Left renal cortex interstitium (tissue), 4 donors: ENCODE results near the gene FAM210A. TPM values are rescaled to one million over a fixed set of nuclear protein-coding genes. Genes with fewer than 3 reads are reported as not detected.
"Not testable (repeated sequence)": the region's sequence is repeated elsewhere in the genome, so short reads cannot be mapped to it uniquely, and the experiment has no call there.

Source experiments
- DNase-seq, 4 donors: peaks; one replicate each; pipeline ENCODE4 v3.0.0-alpha.2; 2013; ENCODE audit warnings: low read depth in 4 of 4, low spot score in 2 of 4, missing footprints in 1 of 4
- polyA plus RNA-seq, 4 donors: library from polyadenylated mRNA; unstranded; fragments of 120-200 nt; gene quantifications; one replicate each; pipeline ENCODE4 v1.2.1, GENCODE V29; 2013; ENCODE audit not compliant: insufficient read length in 4 of 4

FAM210A gene, protein sequence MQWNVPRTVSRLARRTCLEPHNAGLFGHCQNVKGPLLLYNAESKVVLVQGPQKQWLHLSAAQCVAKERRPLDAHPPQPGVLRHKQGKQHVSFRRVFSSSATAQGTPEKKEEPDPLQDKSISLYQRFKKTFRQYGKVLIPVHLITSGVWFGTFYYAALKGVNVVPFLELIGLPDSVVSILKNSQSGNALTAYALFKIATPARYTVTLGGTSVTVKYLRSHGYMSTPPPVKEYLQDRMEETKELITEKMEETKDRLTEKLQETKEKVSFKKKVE
- 10 to 100 TPM; 17.3 to 21.9 (median 17.9) TPM for polyA plus RNA-seq

DNA sequence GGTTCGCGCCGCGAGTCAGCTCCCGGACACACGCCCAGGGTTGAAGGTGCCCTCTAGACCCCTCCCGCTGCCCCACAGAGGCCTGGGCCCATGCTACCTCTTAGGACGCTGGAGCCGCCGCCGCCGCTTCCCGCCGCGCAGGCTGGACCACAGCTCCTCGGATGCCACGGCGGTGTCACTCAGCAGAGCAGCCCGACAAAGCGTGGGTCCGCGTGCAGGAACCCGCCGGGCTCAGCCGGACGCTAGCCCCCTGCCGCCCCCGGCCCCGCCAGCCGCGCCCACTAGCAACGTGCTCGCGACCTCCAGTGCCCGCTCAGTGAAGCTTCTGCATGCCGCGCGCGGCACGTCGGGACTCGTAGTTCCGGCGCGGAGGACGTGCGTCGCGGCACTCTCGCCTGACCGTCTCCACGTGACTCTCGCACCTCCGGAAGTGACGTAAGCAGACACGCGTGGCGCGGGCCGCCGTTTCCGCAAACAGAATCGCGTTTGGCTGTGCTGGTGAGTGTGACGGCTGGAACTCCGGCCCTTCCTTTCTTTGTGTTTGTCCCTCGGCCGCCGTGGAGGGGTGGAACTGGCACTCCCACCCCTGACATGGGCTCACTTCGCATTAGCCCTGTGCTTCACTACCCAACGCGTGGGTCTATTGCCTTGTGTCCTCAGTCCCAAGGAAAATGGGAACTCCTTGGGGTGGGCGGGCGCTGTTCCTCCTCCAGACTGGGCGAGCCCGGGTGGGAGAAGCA, at the start of gene FAM210A, which contains the start of gene RNMT:
TSS of gene FAM210A (minus strand) at position 327 of the 740 bp plus-strand sequence. CDS start 44,481 bp downstream, outside the sequence.
TSS of gene RNMT (plus strand) at position 442 of the 740 bp plus-strand sequence. CDS start 4,845 bp downstream, outside the sequence.
- peak; percentile 87 to 96 (median 90) for DNase-seq

DNA sequence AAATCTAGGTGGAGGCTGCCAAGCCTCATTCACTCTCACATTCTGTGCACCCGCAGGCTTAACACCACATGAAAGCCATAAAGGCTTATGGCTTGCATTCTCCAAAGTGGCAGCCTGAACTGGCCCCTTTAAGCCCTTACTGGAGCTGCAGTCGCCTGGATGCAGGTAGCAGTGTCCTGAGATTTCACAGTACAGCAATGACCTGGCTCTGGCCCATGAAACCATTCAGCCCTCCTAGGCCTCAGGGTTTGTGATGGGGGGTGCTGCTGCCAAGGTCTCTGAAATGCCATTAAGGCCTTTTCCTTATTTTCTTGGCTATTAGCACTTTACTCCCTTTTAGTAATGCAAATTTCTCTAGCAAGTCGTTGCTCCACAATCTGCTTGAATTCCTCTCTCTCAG, 48.7 kb upstream of the FAM210A start:
- no peak for DNase-seq

DNA sequence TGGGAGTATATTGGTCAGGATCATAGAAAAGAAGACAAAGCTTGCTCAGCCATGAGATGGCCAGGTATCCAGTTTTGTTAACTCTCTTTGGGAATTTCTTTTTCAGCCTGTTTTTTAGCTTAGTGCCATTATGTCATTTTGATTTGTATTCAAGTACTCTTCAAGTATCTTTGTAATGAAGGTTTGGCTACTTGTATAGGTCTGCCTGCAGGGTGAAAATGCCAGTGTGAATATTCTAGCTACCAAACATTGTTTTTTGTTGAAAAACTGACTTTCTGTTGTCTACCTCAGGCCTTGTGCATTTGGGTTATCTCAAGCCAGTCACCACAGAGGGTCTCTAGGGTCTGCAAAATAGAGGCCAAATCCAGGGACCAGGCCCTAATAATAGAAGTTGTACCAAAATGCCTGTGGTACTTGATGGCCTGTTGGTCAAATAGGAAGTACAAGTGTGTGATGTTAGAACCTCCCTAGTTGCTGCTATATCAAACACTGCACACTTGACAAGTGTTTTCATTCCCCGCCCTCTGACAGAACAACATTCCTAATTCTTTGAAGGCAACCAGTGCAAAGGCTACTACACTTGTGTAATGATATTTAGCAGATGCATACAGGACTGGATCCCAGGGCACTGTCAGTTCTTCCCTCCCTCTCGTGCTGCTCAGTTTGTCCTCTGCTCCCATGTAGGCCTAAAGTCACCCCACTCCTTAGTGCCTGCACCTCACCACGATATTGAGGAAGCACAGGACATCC, 36.5 kb upstream of the FAM210A start:
- no peak for DNase-seq

DNA sequence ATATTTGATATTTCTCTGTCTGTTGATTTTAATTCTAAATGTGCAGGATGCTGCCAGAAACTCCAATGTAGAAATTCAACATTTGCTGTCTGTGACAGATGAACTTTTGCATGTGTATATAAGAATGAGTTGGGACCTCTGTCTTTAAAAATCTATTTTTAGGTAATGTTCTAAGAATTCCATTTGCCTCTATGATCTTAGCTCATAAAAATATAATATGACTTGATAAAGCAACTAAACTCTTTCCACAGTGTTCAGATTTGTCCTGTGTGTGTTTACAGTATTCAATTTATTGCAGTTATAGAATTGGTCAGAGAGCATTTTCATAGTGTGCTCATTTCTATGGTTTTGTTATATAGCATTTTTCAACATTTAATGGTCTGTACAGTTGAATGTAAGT, 33.7 kb upstream of the FAM210A start:
- no peak for DNase-seq

DNA sequence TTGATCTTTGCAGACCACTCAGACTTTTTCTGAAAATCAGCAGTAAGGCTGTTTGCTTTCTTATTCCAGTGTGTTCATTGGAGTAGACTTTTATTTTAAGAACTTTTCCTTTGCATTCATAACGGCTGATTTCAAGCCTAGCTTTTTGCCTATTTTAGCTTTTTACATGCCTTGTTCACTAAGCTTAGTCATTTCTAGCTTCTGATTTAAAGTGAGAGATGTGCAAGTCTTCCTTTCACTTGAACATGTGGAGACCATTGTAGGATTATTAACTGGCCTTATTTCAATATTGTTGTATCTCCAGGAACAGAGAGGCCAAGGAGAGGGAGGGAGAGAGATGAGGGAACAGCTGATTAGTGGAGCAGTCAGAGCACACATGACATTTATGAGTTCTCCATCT, 32.3 kb upstream of the FAM210A start:
- no peak for DNase-seq

DNA sequence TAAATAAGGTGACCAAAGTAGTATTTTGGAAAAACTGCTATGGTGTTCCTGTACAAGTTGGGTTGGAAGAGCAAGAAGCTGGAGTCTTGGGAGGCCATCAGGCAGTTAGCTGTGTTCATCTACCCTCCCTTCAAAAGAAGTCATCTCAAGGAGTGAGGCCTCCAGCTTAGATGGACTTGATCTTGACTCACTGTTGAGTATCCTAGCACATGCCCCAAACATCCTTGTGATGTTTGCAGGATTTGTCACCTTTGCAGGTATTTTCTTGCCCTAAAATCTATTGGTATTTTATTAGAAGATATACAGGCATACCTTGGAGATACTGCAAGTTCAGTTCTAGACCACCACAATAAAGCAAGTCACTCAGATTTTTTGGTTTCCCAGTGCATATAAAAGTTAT, 30.3 kb upstream of the FAM210A start:
- no peak for DNase-seq

DNA sequence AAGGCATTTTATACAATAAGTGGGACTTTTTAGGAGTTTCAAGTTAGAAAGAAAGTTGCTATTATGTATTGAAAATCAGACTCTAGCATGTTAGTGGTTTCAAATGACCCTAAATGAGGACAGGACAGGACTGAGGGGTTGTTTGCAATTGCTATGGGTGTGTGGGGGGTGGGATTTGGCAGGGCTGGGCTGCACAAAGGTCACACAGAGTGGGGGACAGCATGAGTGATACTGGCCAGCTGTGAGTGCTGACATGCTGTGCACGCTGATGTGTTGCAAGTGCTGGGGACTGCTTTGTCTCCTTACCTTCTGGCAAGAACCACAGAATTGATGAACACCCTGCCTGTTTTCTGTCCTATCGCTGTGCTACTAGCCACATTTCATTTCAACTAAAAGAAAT, 29.9 kb upstream of the FAM210A start:
- DNase-seq: no peak

DNA sequence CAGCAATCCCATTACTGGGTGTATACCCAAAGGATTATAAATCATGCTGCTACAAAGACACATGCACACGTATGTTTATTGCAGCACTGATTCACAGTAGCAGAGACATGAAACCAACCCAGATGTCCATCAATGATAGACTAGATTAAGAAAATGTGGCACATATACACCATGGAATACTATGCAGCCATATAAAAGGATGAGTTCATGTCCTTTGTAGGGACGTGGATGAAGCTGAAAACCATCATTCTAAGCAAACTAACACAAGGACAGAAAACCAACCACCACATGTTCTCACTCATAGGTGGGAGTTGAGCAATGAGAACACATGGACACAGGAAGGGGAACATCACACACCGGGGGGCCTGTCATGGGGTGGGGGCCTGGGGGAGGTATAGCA, 25.2 kb upstream of the FAM210A start:
- not testable (repeated sequence) for DNase-seq

DNA sequence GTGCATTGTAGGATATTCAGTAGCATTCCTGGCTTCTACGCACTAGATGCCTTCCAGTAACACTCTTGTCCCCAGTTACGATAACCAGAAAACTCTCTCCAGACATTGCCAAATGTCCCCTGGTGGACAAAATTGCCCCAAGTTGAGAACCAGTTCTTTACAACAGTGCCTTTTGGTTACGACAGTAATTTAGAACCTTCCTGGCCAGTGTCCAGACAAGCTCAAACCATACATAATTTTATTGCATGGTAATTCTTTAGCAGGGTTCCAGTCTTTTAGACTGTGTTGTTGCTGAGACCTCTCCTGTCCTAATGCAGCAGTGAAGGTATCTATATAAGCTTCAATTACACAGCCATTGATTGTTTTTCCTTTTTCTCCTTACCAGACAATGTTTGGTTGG, 20.3 kb upstream of the FAM210A start:
- DNase-seq: no peak

DNA sequence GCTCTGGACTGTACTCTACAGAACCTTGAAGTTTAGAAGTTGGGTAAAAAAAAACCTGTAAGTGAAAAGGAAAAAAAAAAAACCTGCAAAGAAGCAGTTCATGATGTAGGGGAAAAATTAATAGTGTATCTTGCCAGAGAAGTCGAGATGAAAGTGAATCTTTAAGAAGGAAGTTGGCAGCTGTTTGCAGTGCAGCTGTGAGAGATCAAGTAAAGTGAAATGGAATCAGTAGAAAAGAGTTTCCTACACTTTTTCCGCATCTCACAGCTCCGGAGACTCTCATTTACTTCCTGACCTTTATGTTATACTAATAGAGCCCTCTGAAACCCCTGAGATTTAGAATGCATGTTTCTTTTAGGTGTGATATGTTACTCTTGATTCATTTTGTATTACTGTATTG, 19.3 kb upstream of the FAM210A start:
- DNase-seq: peak in 1 of 4 donors; percentile 10

DNA sequence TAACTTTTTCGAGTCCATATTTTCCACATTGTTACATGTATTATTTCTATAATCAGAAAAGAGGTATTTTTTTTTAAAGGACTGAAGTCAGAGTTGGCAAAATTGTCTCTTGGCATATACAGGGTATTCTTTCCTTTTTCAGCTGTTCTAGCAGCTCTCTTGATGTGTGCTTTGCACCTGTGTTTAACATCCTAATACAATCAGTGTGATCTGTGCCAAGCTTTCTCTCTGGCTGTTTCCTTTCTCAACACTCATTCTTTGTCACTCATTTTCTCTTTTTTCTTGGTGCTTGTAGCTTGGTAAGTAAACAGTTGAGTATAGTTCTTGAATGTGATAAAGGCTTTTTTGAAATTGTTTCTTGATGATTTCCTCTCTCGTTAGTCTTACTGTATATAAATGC, 9.3 kb upstream of the FAM210A start:
- no peak for DNase-seq

DNA sequence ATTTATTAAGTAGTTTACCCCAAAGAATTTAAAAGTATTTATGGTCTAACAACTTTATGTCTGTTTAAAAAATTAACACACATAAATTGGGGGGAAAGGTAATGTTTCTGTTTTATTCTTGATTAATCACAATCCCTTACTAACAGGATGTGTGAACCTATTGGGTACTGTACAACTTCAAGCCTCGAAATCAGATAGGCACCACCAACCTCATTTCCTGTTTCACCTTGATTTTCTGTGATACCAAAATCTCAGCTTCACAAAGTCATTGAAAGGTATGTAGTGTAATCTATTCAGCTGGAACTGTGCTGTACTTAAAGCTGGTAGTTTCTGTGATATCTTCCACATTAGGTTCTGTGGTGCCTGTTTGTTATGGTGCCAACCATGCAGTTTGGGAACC, 4.1 kb upstream of the FAM210A start:
- DNase-seq: no peak

DNA sequence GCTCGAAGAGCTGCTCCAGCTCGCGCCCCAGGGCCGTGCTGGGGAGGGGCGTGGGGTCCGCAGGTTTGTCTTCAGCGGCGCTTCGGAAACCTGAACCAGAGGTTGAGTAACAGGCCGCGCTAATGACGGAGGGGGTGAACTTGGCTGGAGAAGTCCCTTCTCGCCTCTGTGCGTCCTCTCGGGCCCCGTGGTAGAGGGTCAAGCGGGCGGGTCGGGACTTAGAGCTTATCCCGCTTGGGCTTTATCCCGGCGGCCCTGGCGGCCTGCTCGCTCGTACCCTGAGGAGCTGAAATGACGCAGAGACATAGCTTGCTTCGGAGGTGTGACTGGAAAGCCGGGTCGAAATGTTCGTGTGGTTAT, 594 bp upstream of the FAM210A start:
- peak in 2 of 4 donors; percentile 13 to 50 for DNase-seq

DNA sequence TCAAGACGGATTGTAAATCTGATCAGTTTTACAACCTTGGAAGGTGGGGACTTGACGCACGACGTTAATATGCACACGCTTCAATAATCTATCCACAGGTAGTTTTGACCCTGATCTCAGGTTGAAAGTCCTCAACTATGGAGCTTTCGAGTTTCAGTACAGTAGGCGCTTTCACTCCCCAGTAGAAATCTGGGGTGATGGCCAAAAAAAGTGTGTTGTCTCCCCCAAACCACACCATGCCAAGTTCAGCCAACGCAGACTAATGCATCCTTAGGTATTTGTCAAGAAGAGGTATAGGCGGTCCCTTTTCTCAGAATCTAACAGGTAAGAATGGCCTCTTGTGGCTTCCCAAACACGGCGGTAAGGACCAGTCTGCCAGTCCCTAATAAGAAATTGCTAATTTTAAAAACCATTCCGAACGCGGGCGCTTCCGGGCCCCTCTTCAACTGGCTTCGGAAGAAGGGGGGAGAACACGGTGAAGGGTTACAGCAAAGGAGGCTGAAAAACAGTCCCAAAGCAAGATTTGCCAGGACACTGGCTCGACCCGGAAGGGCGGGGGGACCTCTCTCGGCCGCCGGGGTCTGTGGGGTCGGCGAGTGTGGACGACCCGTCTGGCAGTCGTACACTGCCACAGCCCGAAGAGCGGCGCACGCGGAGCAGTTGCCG, 659 bp downstream of the FAM210A start:
- DNase-seq: peak in 3 of 4 donors; percentile 8 to 11 (median 11)

DNA sequence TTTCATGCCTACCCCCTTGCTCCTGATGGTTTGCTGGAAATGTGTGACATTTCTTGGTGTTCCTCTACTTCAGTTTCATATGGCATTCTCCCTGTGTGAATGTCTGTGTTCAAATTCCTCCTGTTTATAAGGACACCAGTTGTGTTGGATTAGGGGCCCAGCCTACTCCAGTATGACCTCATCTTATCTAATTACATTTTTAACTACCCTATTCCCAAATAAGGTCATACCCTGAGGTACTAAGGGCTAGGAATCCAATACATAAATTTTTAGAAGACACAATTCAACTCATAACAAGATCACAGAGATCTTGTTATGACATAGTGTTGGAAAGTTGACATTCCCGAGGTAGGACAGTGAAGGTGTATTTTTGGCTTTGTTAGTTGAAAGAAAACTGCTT, 5.5 kb downstream of the FAM210A start:
- no peak for DNase-seq

DNA sequence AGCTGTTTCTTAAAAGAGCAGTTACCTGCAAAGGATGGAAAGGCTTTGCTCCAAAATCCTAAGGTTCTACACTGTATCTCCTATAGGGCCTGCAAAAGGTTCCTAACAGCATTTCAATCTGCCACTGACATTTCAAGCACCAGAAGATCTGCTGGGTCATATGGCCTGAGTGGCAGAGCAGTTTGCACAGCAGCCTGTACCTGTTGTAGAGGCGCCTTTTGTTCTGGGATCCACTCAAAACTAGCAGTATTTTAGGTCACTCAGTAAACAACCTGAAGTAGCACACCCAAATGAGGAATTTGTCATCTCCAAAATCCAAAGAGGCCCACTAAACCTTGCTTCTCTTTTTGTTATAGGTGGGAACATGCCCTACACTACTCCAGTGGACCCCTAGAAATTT, 6.2 kb downstream of the FAM210A start:
- DNase-seq: no peak

DNA sequence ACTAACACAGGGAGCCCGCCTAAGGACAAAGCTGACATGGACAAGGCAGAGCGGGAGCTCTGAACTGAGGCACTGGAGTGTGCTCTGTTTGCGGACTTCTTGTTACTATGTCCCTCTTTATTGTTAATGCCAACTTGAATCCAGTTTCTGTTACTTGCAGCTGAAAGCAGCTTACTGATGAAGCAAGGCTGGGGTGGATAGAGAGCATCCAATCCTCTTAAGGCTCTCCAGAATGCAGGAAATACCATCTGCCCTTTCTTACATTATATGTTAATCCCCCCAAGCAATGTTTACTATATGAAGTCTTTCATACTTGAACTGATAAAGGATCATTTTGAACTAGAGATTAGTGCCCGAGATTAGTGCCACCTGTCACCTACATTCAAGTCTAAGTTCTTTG, 9.4 kb downstream of the FAM210A start:
- no peak for DNase-seq

DNA sequence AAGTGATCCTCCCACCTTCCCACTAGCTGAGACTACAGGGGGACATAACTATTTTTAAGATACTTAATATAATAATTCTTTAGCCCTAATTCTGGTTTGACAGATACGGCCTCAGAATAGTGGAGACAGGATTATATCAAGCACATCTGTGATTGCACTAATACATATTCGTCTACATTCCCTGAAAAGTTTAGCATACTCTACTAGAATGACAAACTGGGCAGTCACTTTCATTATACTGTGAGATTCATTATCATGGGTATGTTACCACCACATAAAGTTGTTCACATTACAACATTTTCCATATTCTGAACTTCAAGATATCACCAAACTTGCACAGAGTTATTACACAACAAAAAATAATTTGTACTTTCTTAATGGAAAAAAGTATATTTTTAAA, 11.0 kb downstream of the FAM210A start:
- DNase-seq: no peak

DNA sequence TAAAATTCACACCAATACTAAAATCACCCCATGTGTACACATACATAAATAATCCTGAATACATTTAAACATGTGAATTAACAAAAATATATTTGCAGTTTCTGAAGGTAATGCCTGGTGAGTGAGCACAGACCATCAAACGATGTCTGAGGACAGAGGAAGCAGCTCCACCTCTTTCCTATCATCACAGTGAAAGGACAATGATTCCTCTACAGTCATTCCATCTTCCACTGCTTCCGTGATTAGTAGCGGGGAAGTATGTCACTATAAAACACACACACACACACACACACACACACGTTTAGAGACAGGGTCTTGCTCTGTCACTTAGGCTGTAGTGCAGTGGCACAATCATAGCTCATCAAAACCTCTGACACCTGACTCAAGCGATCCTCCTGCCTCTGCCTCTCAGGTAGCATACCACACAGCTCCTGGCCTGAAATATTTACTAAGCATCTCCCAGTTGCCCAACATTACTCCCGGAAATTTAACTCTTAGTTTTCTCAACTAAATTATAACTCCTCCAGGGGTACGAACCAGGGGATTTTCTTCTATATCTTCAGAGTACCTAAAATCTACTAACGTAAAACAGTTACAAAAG, 12.8 kb downstream of the FAM210A start:
- no peak for DNase-seq

DNA sequence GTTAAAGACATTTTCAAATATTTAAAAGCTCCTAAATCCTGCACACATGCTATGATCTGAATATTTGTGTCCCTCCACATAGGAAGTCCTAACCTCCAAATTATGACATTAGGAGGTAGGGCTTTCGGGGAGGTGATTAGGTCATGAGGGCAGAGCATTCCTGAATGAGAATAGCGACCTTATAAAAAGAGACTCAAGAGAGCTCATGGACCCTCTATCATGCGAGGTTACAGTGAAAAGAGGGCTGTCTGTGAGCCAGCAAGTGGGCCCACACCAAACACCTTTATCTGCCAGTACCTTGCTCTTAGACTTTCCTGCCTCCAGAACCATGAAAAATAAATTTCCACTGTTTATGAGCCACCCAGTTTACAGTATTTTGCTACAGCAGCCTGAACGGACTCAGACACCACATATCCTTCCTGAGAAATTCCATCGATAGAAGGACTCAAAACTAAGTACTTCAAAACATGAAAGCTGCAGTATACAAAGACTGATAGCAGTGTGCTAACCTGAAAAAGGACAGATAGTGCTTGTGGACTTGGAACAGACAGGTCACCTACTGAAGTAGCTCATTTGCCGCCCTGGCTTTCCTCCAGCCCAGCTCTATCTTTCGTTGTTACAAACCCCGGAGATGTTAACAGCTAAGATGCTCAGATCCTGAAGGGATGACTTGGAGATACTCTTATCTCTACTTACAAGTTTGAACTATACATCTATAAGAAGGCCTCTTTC, 13.8 kb downstream of the FAM210A start:
- no peak for DNase-seq
